IMR-90 (cell line): ENCODE measurements around the gene GGT5. TPM values are rescaled to one million over a fixed set of nuclear protein-coding genes. Genes with fewer than 3 reads are reported as not detected.

Source experiments
- ATAC-seq: fragments of 200-7000 bp; cut with Tn5 transposase; 2 replicates; pipeline ENCODE4 v1.9.1; 2020; ENCODE audit warnings: low read depth, mild to moderate bottlenecking, moderate library complexity
- BruUV-seq: library from RNA; stranded (reverse); fragments of 400-500 nt; replicated peaks from 2 replicates; lab custom pipeline; 2021; lab: Mats Ljungman, UMichigan
- CTCF ChIA-PET: fragments of 300-600 bp; formaldehyde crosslinking; extraction: SDS; loops from one replicate; lab custom pipeline; 2021; ENCODE audit warnings: antibody characterized with exemption; lab: Yijun Ruan, JAX
- POLR2A ChIA-PET: fragments of 300-600 bp; sonication (Branson Sonifier 250); formaldehyde crosslinking; loops from one replicate; lab custom pipeline; 2022; ENCODE audit warnings: antibody characterized with exemption; ENCODE audit not compliant: unreplicated experiment; lab: Charles Lee
- DNase-seq: peaks from one replicate; pipeline ENCODE4 v3.0.0; 2013
- H2AFZ ChIP-seq: replicated peaks from 2 replicates; pipeline ENCODE3; 2013; ENCODE audit warnings: low read length, mild to moderate bottlenecking; ENCODE audit not compliant: poor library complexity
- H2AK5ac ChIP-seq: 2 replicates; pipeline ENCODE4 v1.6.1; 2013; ENCODE audit warnings: low read depth, low read length, inconsistent platforms
- H2AK9ac ChIP-seq: replicated peaks from 2 replicates; pipeline ENCODE3; 2013; ENCODE audit warnings: mild to moderate bottlenecking, low read depth, low read length, moderate library complexity; ENCODE audit not compliant: poor library complexity
- H2BK120ac ChIP-seq: 2 replicates; pipeline ENCODE4 v1.6.1; 2013; ENCODE audit warnings: low read depth, low read length, inconsistent platforms
- H2BK15ac ChIP-seq: 3 replicates; pipeline ENCODE4 v1.6.1; 2013; ENCODE audit warnings: low read depth, low read length, inconsistent platforms
- H2BK20ac ChIP-seq: 2 replicates; pipeline ENCODE4 v1.6.1; 2013; ENCODE audit warnings: low read depth, mild to moderate bottlenecking, inconsistent platforms, low read length, moderate library complexity
- H2BK5ac ChIP-seq: 2 replicates; pipeline ENCODE4 v1.6.1; 2013; ENCODE audit warnings: mild to moderate bottlenecking, low read depth, low read length, inconsistent platforms; ENCODE audit not compliant: poor library complexity, severe bottlenecking
- H3K14ac ChIP-seq: replicated peaks from 2 replicates; pipeline ENCODE4 v1.6.1; 2013; ENCODE audit warnings: low read depth, low read length, inconsistent platforms
- H3K18ac ChIP-seq: 2 replicates; pipeline ENCODE4 v1.6.1; 2013; ENCODE audit warnings: low read depth, low read length, control low read depth
- H3K23ac ChIP-seq: 2 replicates; pipeline ENCODE4 v1.6.1; 2013; ENCODE audit warnings: low read depth, low read length, inconsistent platforms
- H3K27ac ChIP-seq: 2 replicates; pipeline ENCODE4 v1.5.1; 2013; ENCODE audit warnings: mild to moderate bottlenecking, control low read depth, low read length; ENCODE audit not compliant: insufficient read depth
- H3K27me3 ChIP-seq: 2 replicates; pipeline ENCODE4 v1.6.1; 2013; ENCODE audit warnings: low read length; ENCODE audit not compliant: control insufficient read depth, insufficient read depth
- H3K36me3 ChIP-seq: 2 replicates; pipeline ENCODE4 v1.6.1; 2013; ENCODE audit warnings: low read length, mixed read lengths; ENCODE audit not compliant: control insufficient read depth, insufficient read depth
- H3K4ac ChIP-seq: 2 replicates; pipeline ENCODE4 v1.6.1; 2013; ENCODE audit warnings: low read depth, low read length, inconsistent platforms
- H3K4me1 ChIP-seq: 2 replicates; pipeline ENCODE4 v1.6.1; 2013; ENCODE audit warnings: low read length, mixed read lengths; ENCODE audit not compliant: control insufficient read depth, insufficient read depth
- H3K4me2 ChIP-seq: 2 replicates; pipeline ENCODE4 v1.6.1; 2013; ENCODE audit warnings: low read depth, mild to moderate bottlenecking, control low read depth, low read length, moderate library complexity
- H3K4me3 ChIP-seq: 2 replicates; pipeline ENCODE4 v1.5.1; 2013; ENCODE audit warnings: low read depth, mild to moderate bottlenecking, control low read depth, low read length, moderate library complexity; ENCODE audit not compliant: insufficient read depth
- H3K56ac ChIP-seq: 2 replicates; pipeline ENCODE4 v1.6.1; 2013; ENCODE audit warnings: low read length, inconsistent platforms; ENCODE audit not compliant: insufficient read depth; ENCODE audit errors: extremely low read depth
- H3K79me1 ChIP-seq, 2 experiments: 2 replicates each; pipeline ENCODE4 v1.6.1; 2013; ENCODE audit warnings: low read length in 2 of 2, inconsistent platforms in 1 of 2, low read depth in 1 of 2
- H3K9ac ChIP-seq: 2 replicates; pipeline ENCODE4 v1.6.1; 2013; ENCODE audit warnings: low read depth, low read length, control low read depth
- H3K9me1 ChIP-seq: 2 replicates; pipeline ENCODE4 v1.6.1; 2013; ENCODE audit warnings: low read length, inconsistent platforms; ENCODE audit not compliant: insufficient read depth
- H3K9me3 ChIP-seq: 2 replicates; pipeline ENCODE4 v1.6.1; 2013; ENCODE audit warnings: low read length; ENCODE audit not compliant: control insufficient read depth, insufficient read depth
- H4K20me1 ChIP-seq: 2 replicates; pipeline ENCODE4 v1.6.1; 2013; ENCODE audit warnings: low read length, inconsistent platforms; ENCODE audit not compliant: insufficient read depth
- H4K5ac ChIP-seq: 2 replicates; pipeline ENCODE4 v1.6.1; 2013; ENCODE audit warnings: mild to moderate bottlenecking, low read depth, low read length, control low read depth
- H4K8ac ChIP-seq, 2 experiments: 2 replicates each; pipeline ENCODE4 v1.6.1; 2013; ENCODE audit warnings: low read depth in 2 of 2, low read length in 2 of 2, control low read depth in 1 of 2, inconsistent platforms in 1 of 2
- H4K91ac ChIP-seq: 2 replicates; pipeline ENCODE4 v1.6.1; 2013; ENCODE audit warnings: low read depth, low read length, inconsistent platforms; ENCODE audit not compliant: insufficient read depth
- BHLHE40 ChIP-seq: fragments of 150-350 bp; IDR thresholded peaks from 2 replicates; pipeline ENCODE4 v1.6.1; 2016; ENCODE audit warnings: mild to moderate bottlenecking, low read depth, low read length
- CEBPB ChIP-seq: IDR thresholded peaks from 2 replicates; pipeline ENCODE4 v1.6.1; 2012; ENCODE audit warnings: low read depth, low read length, improper control_type of control experiment
- CHD1 ChIP-seq: IDR thresholded peaks from 2 replicates; pipeline ENCODE4 v1.6.1; 2012; ENCODE audit warnings: low read depth, low read length, improper control_type of control experiment
- CTCF ChIP-seq: conservative IDR thresholded peaks from 2 replicates; pipeline ENCODE4 v1.5.1; 2012; ENCODE audit warnings: mild to moderate bottlenecking, low read depth, low read length, improper control_type of control experiment
- ELK1 ChIP-seq: fragments of 150-350 bp; IDR thresholded peaks from 2 replicates; pipeline ENCODE4 v1.6.1; 2016; ENCODE audit warnings: low read depth, mild to moderate bottlenecking, low read length, moderate library complexity, borderline replicate concordance
- FOS ChIP-seq: fragments of 150-350 bp; IDR thresholded peaks from 2 replicates; pipeline ENCODE4 v1.6.1; 2016; ENCODE audit warnings: low read depth, low read length
- MAFK ChIP-seq: IDR thresholded peaks from 2 replicates; pipeline ENCODE4 v1.6.1; 2012; ENCODE audit warnings: low read depth, low read length, improper control_type of control experiment
- MAZ ChIP-seq: IDR thresholded peaks from 2 replicates; pipeline ENCODE4 v1.6.1; 2012; ENCODE audit warnings: low read depth, mild to moderate bottlenecking, low read length, improper control_type of control experiment, moderate library complexity, borderline replicate concordance
- MXI1 ChIP-seq: IDR thresholded peaks from 2 replicates; pipeline ENCODE4 v1.6.1; 2012; ENCODE audit warnings: low read depth, mild to moderate bottlenecking, low read length, moderate library complexity, borderline replicate concordance
- NFE2L2 ChIP-seq: fragments of 150-350 bp; IDR thresholded peaks from 2 replicates; pipeline ENCODE4 v1.6.1; 2016; ENCODE audit warnings: low read depth, mild to moderate bottlenecking, low read length
- POLR2A ChIP-seq: IDR thresholded peaks from 2 replicates; pipeline ENCODE4 v1.6.1; 2012; ENCODE audit warnings: mild to moderate bottlenecking, low read depth, low read length
- RAD21 ChIP-seq: IDR thresholded peaks from 2 replicates; pipeline ENCODE4 v1.6.1; 2012; ENCODE audit warnings: low read length, improper control_type of control experiment
- RCOR1 ChIP-seq: IDR thresholded peaks from 2 replicates; pipeline ENCODE4 v1.6.1; 2012; ENCODE audit warnings: mild to moderate bottlenecking, low read length, improper control_type of control experiment; ENCODE audit not compliant: insufficient replicate concordance
- RFX5 ChIP-seq: IDR thresholded peaks from 2 replicates; pipeline ENCODE4 v1.8.0; 2012; ENCODE audit warnings: low read depth, mild to moderate bottlenecking, low read length, moderate library complexity
- SMC3 ChIP-seq: fragments of 150-350 bp; IDR thresholded peaks from 2 replicates; pipeline ENCODE4 v1.6.1; 2016; ENCODE audit warnings: low read depth, mild to moderate bottlenecking, antibody characterized with exemption, low read length, moderate library complexity
- USF2 ChIP-seq: fragments of 150-350 bp; IDR thresholded peaks from 2 replicates; pipeline ENCODE4 v1.6.1; 2017; ENCODE audit warnings: mild to moderate bottlenecking, antibody characterized with exemption, low read length, low read depth
- WGBS, 2 experiments: methylation state at CpG; one replicate each; pipeline versions ENCODE4 v1.1.5 to v1.1.7; 2013; ENCODE audit warnings: missing lambda C conversion rate in 2 of 2; ENCODE audit not compliant: insufficient read length in 1 of 2; ENCODE audit errors: extremely low coverage in 2 of 2; 5-methylcytosine and 5-hydroxymethylcytosine counted together
- dilution Hi-C: fragments of 300-500 bp; cut with HindIII; formaldehyde crosslinking; loops from one replicate; pipeline ENCODE4 v1.14.3; 2018; ENCODE audit warnings: low sequenced_read_pairs; ENCODE audit not compliant: unreplicated experiment
- in situ Hi-C: fragments of 300-500 bp; cut with MboI; formaldehyde crosslinking; loops from 3 replicates; pipeline ENCODE4 v1.14.3; 2019; ENCODE audit warnings: low sequenced_read_pairs, inconsistent platforms, mixed read lengths
- intact Hi-C: fragments of 100-400 bp; cut with micrococcal nuclease; formaldehyde crosslinking; loops from 2 replicates; pipeline ENCODE4 v1.10.0; 2022
- polyA plus RNA-seq, 3 experiments: library from polyadenylated mRNA; depleted of rRNA; stranded (reverse); fragments of >200 nt; gene quantifications; 2 replicates each; pipeline ENCODE4 v1.2.3, GENCODE V29; 2012; ENCODE audit warnings: low replicate concordance in 1 of 3
- total RNA-seq: library from RNA; depleted of rRNA; stranded (reverse); fragments of >200 nt; gene quantifications from 2 replicates; pipeline ENCODE4 v1.2.3, GENCODE V29; 2012

Gene GGT5
- total and polyA plus RNA-seq, 2 of the 4 experiments (the other 2 are of a cell fraction), result 0.18 to 5.8 TPM

GRCh38 chr22:24209687-24210086, 35.2 kb downstream of the GGT5 start:
- DNase-seq, result no peak
- Histone ChIP-seq H2BK120ac (peak overlapping the region; percentile 98), H4K20me1 (no peaks in the 10 kb centered on the region; the same call in 1 of the 2 replicates), H4K5ac (peak overlapping the region; percentile 33), H3K14ac (peak overlapping the region; percentile 82), H3K4me1 (peaks cover 24% of the 10 kb centered on the region), H3K79me1 (peaks cover 0 to 3% of the 10 kb centered on the region in 2 experiments; a peak in 1 of 4 replicates), H4K8ac (peak overlapping the region; percentile 48 to 87), H2AK5ac (peak overlapping the region; percentile 91), H3K27ac (peak overlapping the region; percentile 28), H3K9me1 (peaks cover 3% of the 10 kb centered on the region), H2BK20ac (peak overlapping the region; percentile 99), H3K4ac (peak overlapping the region; percentile 90), H2AK9ac (peak overlapping the region; percentile 62), H3K23ac (peak overlapping the region; percentile 82), H2AFZ (peak overlapping the region; percentile 63), H2BK15ac (peak overlapping the region; percentile 76; the same call in 2 of the 3 replicates), H2BK5ac (peak overlapping the region; percentile 70), H3K4me2 (no peak overlapping the region), H3K36me3 (no peaks in the 10 kb centered on the region), H3K9me3 (no peaks in the 10 kb centered on the region), H3K27me3 (no peaks in the 10 kb centered on the region), H3K9ac (no peak overlapping the region), H3K4me3 (no peak overlapping the region), H3K18ac (peak overlapping the region; percentile 64), H3K56ac (peak overlapping the region; percentile 35; the same call in 1 of the 2 replicates), H4K91ac (peak overlapping the region; percentile 94)
- CTCF ChIA-PET, result interaction anchor here (0.6 to 1.3 kb wide), 2 partner anchors 9 to 11 kb away, joined by 3 read pairs; no protein-coding TSS in a partner anchor
- POLR2A ChIA-PET, result interaction anchor here (0.6 kb wide), 1 partner anchor 476 kb away, joined by 3 read pairs; no protein-coding TSS in a partner anchor
- no TSS peak for BruUV-seq
- TF ChIP-seq MAFK (no peak), MXI1 (no peak), NFE2L2 (no peak), RCOR1 (no peak), POLR2A (no peak), SMC3 (no peak), RAD21 (no peak), FOS (no peak), CHD1 (no peak), CEBPB (no peak), USF2 (no peak), RFX5 (no peak), MAZ (no peak), BHLHE40 (no peak), CTCF (no peak), ELK1 (no peak)
- no peak for ATAC-seq
- in situ Hi-C loops, result no loop called here
- intact Hi-C loops, result loop anchor here (5.0 kb wide), 1 partner anchor 38 kb away; the partner anchor contains the start of gene GGT5
- WGBS, 2 experiments, result no CpG with 5 or more reads among the region's 4 CpGs
- dilution Hi-C loops, result no loop called here
